ENCODE measurements around the gene SDK2. TPM values are rescaled to one million over a fixed set of nuclear protein-coding genes. Genes with fewer than 3 reads are reported as not detected.

Gene SDK2
- total RNA-seq, 3 donors from 2014 or later (not counting 1 experiment from before 2014, with no cell fraction given), result 0.41 to 0.90 (median 0.49) TPM

DNA sequence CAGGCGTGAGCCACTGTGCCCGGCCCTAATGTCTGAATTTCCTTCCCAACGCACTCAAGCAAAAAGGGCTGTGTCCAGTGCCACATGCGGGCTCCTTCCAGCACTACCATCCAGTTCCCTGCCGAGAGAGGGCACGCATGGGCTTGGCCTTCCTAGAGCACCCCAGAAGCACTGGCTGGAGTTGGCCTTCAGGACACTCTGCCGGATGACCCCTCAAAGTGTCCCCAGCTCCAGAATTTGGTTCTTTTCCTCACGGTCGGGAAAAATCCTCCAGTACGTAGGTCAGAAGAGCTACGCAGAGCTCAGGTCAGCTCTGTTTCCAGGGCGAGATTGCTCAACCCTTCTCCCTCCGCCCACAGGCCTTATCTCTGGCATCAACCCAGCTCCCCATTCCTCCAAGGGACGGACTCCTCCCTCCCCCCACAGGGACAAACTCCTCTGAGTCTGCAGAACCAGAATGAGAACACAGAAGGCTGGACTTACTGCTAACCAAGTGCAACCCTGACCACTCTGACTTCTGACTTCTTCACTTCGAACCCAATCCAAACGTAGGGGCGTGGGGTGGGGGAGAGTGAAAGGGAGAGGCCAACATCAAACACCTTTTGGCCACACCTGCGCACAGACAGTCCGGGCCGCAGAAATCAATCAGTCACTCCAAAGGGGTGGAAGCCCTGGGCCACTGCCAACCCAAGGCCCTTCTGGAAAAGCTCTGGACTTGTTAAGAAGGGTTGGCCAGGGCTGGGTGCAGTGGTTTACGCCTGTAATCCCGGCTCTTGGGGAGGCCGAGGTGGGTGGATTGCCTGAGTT, 336.0 kb downstream of the SDK2 start:
- Histone ChIP-seq H3K4me3 (ENCODE audit: low read length) (no peak overlapping the region), H3K36me3 (ENCODE audit: control insufficient read depth, insufficient read depth, low read length) (no peaks in the 10 kb centered on the region), H3K27me3 (ENCODE audit: control insufficient read depth, insufficient read depth, low read length) (peaks cover 3% of the 10 kb centered on the region), H3K4me1 (ENCODE audit: control insufficient read depth, insufficient read depth, low read length) (peaks cover 22% of the 10 kb centered on the region), H3K9me3 (ENCODE audit: control insufficient read depth, insufficient read depth, low read length) (no peaks in the 10 kb centered on the region), H3K27ac (ENCODE audit: low read length) (no peak overlapping the region)
- no peak overlapping the region for H3K4me3 Mint-ChIP-seq
- peaks cover 0 to 6% of the 10 kb centered on the region in 2 donors for H3K27me3 Mint-ChIP-seq (ENCODE audit: low read depth in 2 of 2)
- H3K27ac Mint-ChIP-seq, result no peak overlapping the region
- H3K9me3 Mint-ChIP-seq, result no peaks in the 10 kb centered on the region
- DNase-seq, result no peak
- no peaks in the 10 kb centered on the region for H3K36me3 Mint-ChIP-seq
- TF ChIP-seq, protein P1, sequence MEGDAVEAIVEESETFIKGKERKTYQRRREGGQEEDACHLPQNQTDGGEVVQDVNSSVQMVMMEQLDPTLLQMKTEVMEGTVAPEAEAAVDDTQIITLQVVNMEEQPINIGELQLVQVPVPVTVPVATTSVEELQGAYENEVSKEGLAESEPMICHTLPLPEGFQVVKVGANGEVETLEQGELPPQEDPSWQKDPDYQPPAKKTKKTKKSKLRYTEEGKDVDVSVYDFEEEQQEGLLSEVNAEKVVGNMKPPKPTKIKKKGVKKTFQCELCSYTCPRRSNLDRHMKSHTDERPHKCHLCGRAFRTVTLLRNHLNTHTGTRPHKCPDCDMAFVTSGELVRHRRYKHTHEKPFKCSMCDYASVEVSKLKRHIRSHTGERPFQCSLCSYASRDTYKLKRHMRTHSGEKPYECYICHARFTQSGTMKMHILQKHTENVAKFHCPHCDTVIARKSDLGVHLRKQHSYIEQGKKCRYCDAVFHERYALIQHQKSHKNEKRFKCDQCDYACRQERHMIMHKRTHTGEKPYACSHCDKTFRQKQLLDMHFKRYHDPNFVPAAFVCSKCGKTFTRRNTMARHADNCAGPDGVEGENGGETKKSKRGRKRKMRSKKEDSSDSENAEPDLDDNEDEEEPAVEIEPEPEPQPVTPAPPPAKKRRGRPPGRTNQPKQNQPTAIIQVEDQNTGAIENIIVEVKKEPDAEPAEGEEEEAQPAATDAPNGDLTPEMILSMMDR (IDR thresholded peaks at IDR 0.05), result no peak
- peaks cover 7 to 20% of the 10 kb centered on the region in 2 donors for H3K4me1 Mint-ChIP-seq
- 94% methylated on average over 23 of the region's 23 CpGs for whole genome bisulfite sequencing (ENCODE audit: insufficient coverage)
- ATAC-seq, result no peak
- intact Hi-C loops (cut with micrococcal nuclease), result no loop called here

DNA sequence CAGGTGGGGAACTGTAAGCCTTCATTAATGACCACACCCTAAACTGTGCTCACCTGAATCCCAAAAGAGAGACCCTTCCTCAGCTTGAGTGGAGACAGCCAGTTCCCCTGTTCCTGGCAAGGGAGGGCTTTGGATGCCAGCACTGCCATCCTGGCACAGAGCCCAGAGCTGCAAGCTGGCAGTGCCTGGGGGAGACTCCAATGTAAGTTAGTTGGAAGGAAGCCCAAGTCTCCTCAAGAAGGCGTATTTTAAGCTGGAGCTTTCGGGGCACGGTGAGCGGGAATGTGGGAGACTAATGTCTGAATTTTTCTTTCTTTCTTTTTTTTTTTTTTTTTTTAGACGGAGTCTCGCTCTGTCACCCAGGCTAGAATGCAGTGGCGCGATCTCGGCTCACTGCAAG, 337.1 kb downstream of the SDK2 start:
- Mint-ChIP-seq H3K4me1 (peaks cover 7 to 20% of the 10 kb centered on the region in 2 donors), H3K4me3 (no peak overlapping the region), H3K27me3 (ENCODE audit: low read depth in 2 of 2) (peaks cover 0 to 6% of the 10 kb centered on the region in 2 donors), H3K9me3 (no peaks in the 10 kb centered on the region), H3K27ac (no peak overlapping the region), H3K36me3 (no peaks in the 10 kb centered on the region)
- Histone ChIP-seq H3K4me3 (ENCODE audit: low read length) (no peak overlapping the region), H3K36me3 (ENCODE audit: control insufficient read depth, insufficient read depth, low read length) (no peaks in the 10 kb centered on the region), H3K27me3 (ENCODE audit: control insufficient read depth, insufficient read depth, low read length) (peaks cover 3% of the 10 kb centered on the region), H3K4me1 (ENCODE audit: control insufficient read depth, insufficient read depth, low read length) (peaks cover 18% of the 10 kb centered on the region), H3K9me3 (ENCODE audit: control insufficient read depth, insufficient read depth, low read length) (no peaks in the 10 kb centered on the region), H3K27ac (ENCODE audit: low read length) (no peak overlapping the region)
- no peak for DNase-seq
- ATAC-seq, result no peak
- WGBS (ENCODE audit: insufficient coverage), result 100% methylated on average over 4 of the region's 9 CpGs
- intact Hi-C loops (cut with micrococcal nuclease), result no loop called here
- TF ChIP-seq, protein P1 (IDR thresholded peaks at IDR 0.05), result no peak

DNA sequence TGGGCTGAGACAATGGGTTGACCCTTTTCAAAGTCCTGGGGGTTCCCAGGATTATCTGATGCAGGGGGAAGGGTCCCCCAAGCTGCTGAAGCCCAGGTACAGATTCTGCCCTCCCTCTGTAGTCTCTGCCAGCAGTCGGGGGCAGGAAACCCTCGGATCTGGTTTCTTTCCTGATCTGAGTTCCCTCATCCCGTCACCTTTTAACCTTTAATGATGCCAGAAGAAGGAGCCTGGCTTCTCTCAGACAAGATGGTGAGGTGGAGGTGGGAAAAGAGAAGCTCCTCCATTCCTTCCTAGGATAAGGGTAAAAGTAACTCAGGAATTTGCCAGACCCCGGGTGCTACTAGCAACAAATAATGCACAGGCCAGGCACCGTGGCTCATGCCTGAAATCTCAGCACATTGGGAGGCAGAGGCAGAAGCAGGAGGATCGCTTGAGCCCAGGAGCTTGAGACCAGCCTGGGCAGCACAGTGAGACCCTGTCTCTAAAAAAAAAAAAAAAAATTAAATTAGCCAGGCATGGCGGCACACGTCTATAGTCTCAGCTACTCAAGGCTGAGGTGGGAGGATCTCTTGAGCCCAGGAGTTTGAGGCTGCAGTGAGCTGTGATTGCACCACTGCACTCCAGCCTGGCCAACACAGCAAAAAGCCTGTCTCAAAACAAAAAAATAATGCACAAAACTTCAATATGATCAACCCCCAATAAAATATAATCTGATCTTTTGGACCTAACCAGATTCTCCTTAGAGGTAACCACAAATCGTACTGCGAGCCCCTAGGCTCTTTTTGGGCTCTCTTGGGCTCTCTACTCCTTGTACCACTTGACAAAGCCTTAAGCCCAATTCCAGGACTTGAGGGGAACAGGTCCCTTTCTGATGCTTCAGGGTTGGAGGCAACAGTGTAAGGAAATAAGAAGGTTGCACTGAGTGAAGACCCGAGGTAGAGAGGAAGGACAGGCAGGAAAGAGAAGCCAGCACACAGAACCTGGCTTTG, 338.1 kb downstream of the SDK2 start:
- H3K4me1 ChIP-seq (ENCODE audit: control insufficient read depth, insufficient read depth, low read length), result peaks cover 13% of the 10 kb centered on the region
- 85% methylated on average over 11 of the region's 11 CpGs for WGBS (ENCODE audit: insufficient coverage)
- DNase-seq, result no peak
- H3K4me3 ChIP-seq (ENCODE audit: low read length), result no peak overlapping the region
- intact Hi-C loops (cut with micrococcal nuclease), result no loop called here
- no peak overlapping the region for H3K27ac ChIP-seq (ENCODE audit: low read length)
- no peak overlapping the region for H3K4me3 Mint-ChIP-seq
- no peaks in the 10 kb centered on the region for H3K9me3 Mint-ChIP-seq
- peaks cover 7 to 20% of the 10 kb centered on the region in 2 donors for H3K4me1 Mint-ChIP-seq
- ATAC-seq, result no peak
- H3K36me3 ChIP-seq (ENCODE audit: control insufficient read depth, insufficient read depth, low read length), result no peaks in the 10 kb centered on the region
- peaks cover 3% of the 10 kb centered on the region for H3K27me3 ChIP-seq (ENCODE audit: control insufficient read depth, insufficient read depth, low read length)
- no peaks in the 10 kb centered on the region for H3K9me3 ChIP-seq (ENCODE audit: control insufficient read depth, insufficient read depth, low read length)
- peaks cover 0 to 6% of the 10 kb centered on the region in 2 donors for H3K27me3 Mint-ChIP-seq (ENCODE audit: low read depth in 2 of 2)
- TF ChIP-seq, protein P1 (IDR thresholded peaks at IDR 0.05), result no peak
- H3K27ac Mint-ChIP-seq, result no peak overlapping the region
- no peaks in the 10 kb centered on the region for H3K36me3 Mint-ChIP-seq
